Superior temporal gyrus (tissue), 1 donor: Measurements from ENCODE around the gene SLC35C1.

Source experiments
- DNase-seq: peaks from one replicate; pipeline ENCODE4 v3.0.0-alpha.2; 2016; ENCODE audit errors: extremely low spot score

SLC35C1 gene

DNA sequence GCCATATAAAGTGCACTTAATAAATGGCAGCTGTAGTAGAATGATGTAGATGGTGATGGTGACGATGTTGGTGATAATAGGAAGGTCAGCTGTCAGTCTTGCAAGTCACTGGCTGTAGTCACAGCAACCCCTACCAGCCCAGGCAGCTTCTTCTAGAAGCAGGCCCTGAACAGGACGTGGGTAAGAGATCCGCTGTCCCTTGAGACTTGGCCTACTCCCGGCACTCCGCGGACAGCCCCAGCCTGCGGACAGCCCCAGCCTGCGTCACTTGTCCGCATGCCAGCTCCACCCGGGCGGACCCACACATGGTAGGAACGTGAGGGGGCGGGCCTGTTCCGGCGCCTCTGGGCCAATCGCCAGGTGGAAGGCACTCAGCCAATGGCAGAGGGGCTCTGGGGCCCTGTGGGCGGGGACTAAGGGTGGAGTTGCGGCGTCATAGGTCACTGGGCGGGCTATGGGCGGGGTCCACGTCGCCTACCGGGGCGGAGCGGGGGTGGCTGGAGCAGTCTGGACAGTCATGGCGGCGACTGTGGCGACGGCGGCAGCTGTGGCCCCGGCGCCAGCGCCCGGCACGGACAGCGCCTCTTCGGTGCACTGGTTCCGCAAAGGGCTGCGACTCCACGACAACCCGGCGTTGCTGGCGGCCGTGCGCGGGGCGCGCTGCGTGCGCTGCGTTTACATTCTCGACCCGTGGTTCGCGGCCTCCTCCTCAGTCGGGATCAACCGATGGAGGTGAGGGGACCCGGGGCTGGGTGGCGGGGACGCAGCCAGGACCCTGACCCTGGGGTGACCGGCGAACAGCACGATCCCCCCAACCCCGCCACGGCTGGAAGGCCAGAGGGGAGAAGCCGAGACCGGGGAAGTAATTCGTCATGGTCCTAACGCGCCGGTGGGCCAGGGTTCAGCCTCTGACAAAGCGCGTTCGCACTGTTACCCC is 42.3 kb downstream of the SLC35C1 start, which contains the start of gene CRY2:
Gene CRY2 (plus strand): TSS at position 502 of the 937 bp plus-strand sequence. CDS start 16 bp downstream, at position 518.
- peak; percentile 98 for DNase-seq

DNA sequence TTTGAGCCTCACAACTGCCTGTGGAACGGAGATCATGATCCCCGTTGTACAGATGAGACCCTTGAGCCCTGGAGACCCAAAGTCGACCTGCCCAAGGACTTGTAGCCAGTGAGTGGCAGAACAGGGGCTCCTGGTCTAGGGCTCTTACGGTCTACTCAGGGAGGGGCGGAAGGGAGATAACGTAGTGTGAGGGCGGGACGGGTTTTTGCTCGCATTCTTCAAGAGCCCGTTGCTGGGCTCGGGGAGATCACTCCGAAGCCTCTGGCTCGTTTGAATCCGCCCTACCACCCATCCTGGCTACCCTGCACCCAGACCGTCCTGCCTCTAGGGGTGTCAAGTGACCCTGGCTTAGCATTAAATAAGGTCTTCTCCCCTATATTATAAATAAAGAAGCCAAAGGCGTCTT is 43.0 kb downstream of the SLC35C1 start:
- peak; percentile 48 for DNase-seq

DNA sequence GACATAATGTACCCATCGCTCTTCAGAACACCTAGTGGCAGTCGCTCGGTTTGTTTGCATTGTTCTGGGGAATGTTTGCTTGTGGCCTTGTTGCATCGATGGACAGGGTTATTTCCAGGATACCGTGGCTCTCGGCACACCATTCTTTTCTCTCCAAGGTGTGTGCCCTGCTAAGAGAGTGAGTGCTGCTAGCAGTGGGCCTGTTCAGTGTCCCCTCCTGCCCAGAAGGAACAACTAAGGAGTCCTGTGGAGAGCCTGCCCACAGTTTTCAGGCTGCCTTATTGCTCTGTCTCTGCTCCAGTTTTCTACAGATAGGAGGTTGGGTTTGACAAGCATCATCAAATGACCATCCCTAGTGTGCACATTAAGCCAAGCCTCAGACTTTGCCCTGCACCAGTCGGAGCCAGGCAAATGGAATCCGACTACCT is 43.7 kb downstream of the SLC35C1 start:
- DNase-seq: peak; percentile 18

DNA sequence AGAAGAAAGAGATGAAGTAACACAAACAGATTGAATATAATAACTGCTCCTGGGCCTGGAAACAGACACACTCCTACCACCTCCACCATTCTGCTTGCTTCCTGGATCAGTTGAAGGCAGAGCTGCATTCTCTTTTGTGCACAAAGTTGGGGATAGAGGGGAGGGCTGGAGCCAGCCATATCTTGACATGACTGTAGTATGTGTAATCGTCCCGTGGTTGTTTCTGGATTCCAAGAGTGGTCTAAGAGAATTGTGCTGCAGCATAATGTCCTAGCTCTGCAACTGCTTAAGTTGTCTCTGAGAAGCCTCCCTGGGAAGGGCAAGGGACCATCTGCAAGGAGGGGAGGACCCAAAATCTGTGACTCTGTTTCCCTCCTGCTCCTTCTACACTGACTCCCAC is 45.5 kb downstream of the SLC35C1 start:
- no peak for DNase-seq

DNA sequence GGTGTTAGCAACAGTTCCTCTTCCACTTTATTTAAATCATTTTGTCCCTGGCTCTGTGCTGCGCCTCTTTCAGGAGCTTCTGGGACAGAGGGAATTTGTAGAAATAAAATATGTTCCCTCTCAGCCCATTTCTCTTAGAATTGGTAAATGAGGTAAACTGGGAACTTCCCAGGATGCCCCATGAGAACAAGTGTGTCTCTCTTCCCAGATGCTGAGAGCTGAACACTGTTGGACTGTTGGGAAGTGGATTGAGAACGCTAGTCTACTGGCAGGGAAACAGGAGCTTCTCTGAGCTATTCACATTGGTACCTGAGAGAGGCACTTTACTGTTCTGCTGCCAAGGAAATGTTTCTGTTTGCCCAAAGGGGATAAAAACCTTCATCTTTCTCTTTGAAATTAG is 46.3 kb downstream of the SLC35C1 start:
- peak; percentile 29 for DNase-seq

DNA sequence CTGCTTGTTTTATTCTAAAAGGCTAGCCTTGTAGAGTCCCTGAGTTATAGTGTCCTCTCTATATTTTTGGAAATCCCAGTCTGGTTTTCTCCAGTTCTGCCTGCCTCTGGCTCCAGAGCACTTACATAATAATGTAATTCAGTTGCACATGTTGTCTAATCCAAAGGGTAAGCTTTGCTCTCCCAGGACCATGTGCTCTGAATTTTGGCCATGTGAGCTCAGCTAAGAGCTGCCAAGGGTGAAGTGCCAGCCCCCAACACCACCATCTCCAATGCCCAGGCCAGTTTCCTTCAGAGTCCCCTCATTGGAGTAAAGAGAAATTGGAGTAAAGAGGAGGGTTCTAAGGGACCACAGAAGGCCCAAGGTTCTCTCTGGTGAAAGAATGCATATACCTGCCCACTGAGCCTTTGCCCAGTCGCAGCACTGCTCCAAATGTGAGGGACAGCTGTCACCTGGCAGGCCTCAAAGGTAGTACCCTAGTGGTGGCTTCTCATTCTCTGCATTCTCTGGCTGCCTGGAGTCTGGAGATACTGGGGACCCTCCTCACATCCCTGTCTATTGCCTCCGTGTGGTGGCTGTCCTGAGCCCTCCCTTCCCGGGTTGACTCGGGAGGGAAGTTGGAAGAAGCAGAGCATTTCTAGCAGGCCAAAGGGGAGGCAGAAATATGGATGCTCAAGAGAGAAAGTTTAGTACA is 47.2 kb downstream of the SLC35C1 start:
- peak; percentile 46 for DNase-seq

DNA sequence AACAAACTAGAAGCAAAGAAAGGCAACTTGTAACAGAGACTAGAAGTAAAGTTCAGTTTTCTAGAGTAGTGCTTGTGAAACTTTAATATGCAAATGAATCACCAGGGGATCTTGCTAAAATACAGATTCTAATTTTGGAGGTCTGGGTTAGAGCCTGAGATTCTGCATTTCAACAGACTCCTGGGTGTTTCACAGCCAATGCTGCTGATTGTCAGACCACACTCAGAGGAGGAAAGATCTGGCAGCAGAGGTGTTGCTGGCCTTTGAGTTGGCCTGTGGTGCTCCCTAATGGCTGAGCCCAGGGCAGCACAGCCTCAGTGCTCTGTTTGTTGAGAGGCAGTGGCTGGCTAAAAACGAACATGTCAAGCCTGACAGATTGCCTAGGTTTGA is 47.8 kb downstream of the SLC35C1 start:
- DNase-seq: no peak

DNA sequence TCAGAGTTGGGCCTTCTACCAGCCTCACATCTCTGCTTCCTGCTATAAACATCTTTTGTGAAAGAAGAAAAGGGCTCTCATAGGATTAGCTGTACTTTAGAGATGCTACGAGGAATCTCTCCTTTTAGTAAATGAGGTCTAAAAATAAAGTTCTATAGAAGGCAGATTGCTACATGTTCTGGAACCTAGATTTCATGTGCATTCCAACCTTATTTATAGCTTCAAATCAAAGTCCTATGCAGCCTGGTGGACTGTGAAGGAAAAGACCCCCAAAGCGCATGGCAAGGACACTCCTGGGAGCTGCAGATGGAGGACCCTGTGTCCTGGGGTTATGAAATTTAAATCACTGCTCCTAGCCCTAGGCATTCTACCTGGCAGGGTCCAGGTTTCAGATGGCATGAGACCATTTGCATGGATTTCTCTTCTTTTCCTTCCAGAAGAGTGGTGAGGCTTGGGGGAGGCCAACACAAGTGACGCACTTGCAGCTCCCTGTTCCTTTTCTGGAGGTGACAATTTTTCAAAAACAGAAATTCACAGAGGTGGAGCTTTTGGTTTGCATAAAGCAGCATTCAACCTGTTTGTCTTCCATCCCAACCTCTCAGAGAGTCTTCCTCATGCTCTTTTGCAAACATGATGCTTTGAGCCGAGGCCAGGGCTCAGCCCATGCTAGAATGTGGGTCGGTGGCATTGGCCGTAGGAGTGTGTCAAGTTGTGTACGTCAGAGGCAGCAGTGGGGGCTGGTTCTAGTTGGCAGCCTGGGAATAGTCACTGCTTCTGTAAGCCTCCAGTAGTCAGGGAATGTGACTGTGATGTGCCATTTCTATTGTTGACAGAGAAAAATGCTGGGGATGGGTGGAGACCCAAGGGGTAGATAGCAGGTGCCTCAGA is 48.6 kb downstream of the SLC35C1 start:
- DNase-seq: peak; percentile 54

DNA sequence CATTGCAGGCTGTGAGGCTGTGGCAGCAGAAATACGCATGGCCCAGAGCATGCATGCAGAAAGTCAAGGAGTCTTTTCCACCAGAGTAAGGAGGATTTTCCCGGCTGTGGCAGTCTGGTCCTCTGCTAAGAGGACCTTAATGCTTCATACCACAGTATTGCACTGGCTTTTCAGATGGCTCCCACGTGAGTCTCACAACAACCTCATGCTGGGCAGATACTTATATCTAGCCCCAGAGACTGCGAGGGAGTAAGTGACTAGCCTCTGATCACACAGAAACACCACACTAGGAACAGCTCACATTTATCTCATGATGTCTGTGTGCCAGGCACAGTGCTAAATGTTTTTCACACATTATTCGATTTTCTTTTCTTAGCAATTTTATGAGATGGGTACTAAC is 50.4 kb downstream of the SLC35C1 start:
- DNase-seq: no peak

DNA sequence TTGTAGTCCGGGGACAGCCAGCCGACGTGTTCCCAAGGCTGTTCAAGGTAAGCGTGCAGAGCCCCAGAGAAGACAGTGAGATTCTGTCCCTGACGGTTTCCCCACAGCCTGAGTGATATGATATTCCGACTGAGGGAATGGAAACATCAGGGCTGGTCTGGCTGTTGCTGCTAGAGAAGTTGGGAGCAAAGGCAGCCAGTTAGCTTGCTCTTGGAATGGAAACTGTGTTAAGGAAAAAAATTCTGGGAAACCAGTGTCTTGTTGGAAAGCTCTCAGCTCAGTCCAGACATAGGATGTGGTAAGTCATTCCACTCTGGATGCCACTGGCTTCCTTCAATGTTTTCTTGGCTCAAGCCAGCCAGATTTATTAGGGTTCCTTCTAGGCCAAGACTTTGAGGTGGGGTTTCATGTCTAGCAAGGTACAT is 51.1 kb downstream of the SLC35C1 start:
- no peak for DNase-seq

DNA sequence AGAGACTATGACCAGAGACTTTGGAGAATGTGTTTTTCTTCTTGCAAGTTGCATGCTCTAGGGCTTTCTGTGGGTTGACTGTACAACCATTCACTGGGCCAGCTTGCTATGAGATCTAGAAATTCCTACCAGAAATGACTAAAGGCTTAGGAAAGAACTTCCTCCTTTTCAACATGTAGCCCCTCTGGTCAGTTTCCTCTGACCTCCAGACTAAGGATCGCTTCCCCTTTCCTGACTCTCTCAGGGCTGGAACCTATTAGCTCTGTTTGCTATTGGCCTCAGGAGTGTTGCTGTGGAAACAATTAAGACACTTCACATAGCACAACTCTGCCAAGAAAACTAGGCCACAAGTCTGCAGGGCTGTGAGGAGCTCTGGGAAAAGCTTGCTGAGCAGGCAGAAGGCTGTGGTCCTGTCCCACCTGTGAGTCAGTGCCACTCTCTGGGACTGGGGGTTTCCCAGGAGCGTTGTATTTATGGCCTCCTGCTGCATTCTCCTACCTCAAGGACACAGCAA is 53.1 kb downstream of the SLC35C1 start:
- peak; percentile 53 for DNase-seq

DNA sequence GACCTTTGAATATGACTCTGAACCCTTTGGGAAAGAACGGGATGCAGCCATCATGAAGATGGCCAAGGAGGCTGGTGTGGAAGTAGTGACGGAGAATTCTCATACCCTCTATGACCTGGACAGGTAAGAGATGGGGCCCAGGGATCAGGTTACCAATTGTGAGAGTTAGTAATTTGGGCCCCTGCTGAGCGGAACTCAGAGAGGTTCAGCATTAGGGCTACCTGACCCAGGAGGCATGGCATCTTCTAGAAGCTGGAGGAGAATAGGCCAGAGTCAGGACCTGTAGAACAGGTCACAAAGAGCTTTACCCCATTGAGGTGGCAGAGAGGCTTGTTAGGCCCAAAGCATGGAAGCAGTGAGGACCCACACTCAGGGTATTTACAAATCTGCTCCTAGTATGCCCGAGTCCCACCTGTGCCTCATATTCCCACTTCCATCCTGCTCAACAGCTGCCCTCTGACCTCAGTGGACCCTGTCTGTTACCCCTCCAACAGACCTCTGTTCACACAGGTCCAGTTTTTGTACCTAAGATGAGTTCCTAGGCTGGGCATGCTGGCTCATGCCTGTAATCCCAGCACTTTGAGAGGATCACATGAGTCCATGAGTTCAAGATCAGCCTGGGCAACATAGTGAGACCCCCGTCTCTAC is 53.9 kb downstream of the SLC35C1 start:
- no peak for DNase-seq

DNA sequence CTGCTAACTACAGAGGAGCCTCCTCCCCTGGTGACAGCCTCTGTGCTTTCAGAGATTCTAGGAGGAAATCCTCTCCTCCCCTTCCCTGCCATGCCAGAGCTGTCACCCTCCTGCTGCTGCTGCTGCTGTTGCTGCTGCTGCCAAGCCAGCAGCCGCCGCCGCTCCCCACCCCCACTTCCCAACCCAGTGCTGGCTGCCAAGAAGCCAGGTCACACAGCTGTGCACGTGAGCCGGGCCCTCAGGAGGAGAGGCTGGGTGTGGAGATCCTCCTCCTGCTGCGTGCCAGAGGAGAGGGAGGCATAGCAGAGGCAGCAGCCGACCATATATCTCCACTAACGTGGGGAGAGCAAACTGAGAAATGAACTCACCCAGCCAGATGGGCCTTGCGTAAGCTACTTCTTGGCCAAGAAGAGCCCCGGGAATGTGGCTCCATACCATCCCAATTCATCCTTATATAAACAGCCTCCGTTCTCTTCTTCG is 54.8 kb downstream of the SLC35C1 start:
- peak; percentile 87 for DNase-seq

DNA sequence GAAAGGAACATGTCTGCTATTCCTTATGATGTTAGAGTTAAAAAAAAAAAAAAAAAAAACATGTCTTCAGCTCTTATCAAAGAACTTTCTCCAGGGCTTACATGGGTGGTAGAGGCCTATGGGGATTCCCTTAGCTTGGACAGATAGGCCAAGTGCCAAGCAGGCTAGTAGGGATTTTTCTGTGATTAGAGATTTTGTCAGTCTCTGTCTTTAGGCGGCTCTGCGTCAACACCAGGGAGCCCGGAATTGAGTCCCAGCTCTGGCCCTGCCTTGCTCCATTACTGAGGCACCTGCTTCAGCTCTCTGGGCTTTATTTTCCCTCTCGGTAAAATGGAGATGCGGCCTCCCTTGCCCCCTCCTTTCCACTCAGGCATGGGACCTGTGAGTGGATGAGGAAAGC is 55.4 kb downstream of the SLC35C1 start:
- DNase-seq: no peak

DNA sequence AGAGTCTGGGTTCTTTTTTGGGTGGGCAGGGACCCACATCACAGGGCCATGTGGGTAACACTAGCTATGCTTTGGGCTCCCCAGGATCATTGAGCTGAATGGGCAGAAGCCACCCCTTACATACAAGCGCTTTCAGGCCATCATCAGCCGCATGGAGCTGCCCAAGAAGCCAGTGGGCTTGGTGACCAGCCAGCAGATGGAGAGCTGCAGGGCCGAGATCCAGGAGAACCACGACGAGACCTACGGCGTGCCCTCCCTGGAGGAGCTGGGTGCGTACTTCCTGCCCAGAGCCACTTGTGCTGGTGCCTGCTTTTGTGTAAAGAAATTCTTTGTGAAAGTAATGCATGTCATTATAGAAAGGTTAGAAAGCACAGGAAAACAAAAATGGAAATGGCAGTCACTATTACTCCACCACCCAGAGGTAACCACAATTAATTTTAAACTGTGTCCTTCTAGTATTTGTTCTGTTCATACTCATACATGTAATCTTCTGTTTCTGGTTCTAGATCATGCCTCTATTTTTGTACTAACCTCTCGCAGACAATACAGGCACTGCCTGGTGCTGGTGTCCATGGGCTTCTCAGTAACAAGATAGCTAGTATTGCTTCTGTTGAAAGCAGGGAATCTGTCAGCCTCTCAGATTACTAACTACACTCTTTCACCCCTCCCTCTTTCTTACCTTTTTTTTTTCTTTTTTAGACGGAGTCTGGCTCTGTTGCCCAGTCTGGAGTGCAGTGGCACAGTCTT is 56.0 kb downstream of the SLC35C1 start:
- DNase-seq: no peak
